HEK293 (cell line): ENCODE results near the gene CWC25.
A peak's percentile ranks its signal among the peaks of the same experiment; 100 is the strongest.

Source experiments
- PRDM1 ChIP-seq: fragments of 450-650 bp; formaldehyde crosslinking; IDR thresholded peaks from 2 replicates; pipeline ENCODE4; 2016; ENCODE audit warnings: missing biosample characterization, missing genetic modification characterization
- ZFHX2 ChIP-seq: fragments of 450-650 bp; formaldehyde crosslinking; conservative IDR thresholded peaks from 2 replicates; pipeline ENCODE4 v1.5.1; 2016; ENCODE audit warnings: missing biosample characterization, missing genetic modification characterization
- ZNF214 ChIP-seq: fragments of 450-650 bp; formaldehyde crosslinking; IDR thresholded peaks from 2 replicates; pipeline ENCODE4 v1.5.1; 2017; ENCODE audit warnings: missing biosample characterization, mild to moderate bottlenecking, missing genetic modification characterization, borderline replicate concordance
- ZNF341 ChIP-seq: fragments of 450-650 bp; formaldehyde crosslinking; IDR thresholded peaks from 2 replicates; pipeline ENCODE4; 2016; ENCODE audit warnings: low read depth, missing biosample characterization, missing genetic modification characterization
- ZNF394 ChIP-seq: fragments of 450-650 bp; formaldehyde crosslinking; IDR thresholded peaks from 2 replicates; pipeline ENCODE4 v1.5.1; 2016; ENCODE audit warnings: missing biosample characterization, missing genetic modification characterization, mild to moderate bottlenecking, moderate library complexity, borderline replicate concordance
- ZNF530 ChIP-seq: fragments of 450-650 bp; formaldehyde crosslinking; IDR thresholded peaks from 2 replicates; pipeline ENCODE4 v1.5.1; 2016; ENCODE audit warnings: low read depth, missing biosample characterization, missing genetic modification characterization
- ZNF549 ChIP-seq: fragments of 450-650 bp; IDR thresholded peaks from 2 replicates; pipeline ENCODE4 v1.5.1; 2018; ENCODE audit warnings: missing biosample characterization, missing genetic modification characterization, mild to moderate bottlenecking, inconsistent platforms, moderate library complexity
- ZNF560 ChIP-seq: fragments of 450-650 bp; formaldehyde crosslinking; IDR thresholded peaks from 2 replicates; pipeline ENCODE4 v1.5.1; 2017; ENCODE audit warnings: missing biosample characterization, missing genetic modification characterization, borderline replicate concordance
- ZNF654 ChIP-seq: fragments of 450-650 bp; formaldehyde crosslinking; IDR thresholded peaks from 2 replicates; pipeline ENCODE4 v1.5.1; 2016; ENCODE audit warnings: low read depth, missing biosample characterization, missing genetic modification characterization
- ZNF707 ChIP-seq: fragments of 450-650 bp; formaldehyde crosslinking; IDR thresholded peaks from 2 replicates; pipeline ENCODE4 v1.5.1; 2016; ENCODE audit warnings: missing biosample characterization, missing genetic modification characterization
- ZNF76 ChIP-seq: fragments of 450-650 bp; formaldehyde crosslinking; IDR thresholded peaks from 2 replicates; pipeline ENCODE4; 2016; ENCODE audit warnings: low read depth, missing biosample characterization, missing genetic modification characterization, borderline replicate concordance
- ZNF777 ChIP-seq: fragments of 450-650 bp; formaldehyde crosslinking; IDR thresholded peaks from 2 replicates; pipeline ENCODE4 v1.5.1; 2017; ENCODE audit warnings: missing biosample characterization, missing genetic modification characterization, borderline replicate concordance
- ZNF791 ChIP-seq: fragments of 450-650 bp; formaldehyde crosslinking; IDR thresholded peaks from 2 replicates; pipeline ENCODE4 v1.5.1; 2016; ENCODE audit warnings: missing biosample characterization, missing genetic modification characterization
- TF ChIP-seq, protein P1 (sequence below): fragments of 450-650 bp; formaldehyde crosslinking; IDR thresholded peaks from 2 replicates; pipeline ENCODE4 v1.5.1; 2016; ENCODE audit warnings: missing biosample characterization, missing genetic modification characterization, low read depth
- TF ChIP-seq, protein P2 (sequence below): fragments of 450-650 bp; formaldehyde crosslinking; IDR thresholded peaks from 2 replicates; pipeline ENCODE4 v1.5.1; 2016; ENCODE audit warnings: missing biosample characterization, missing genetic modification characterization
- TF ChIP-seq, protein P3 (sequence below): fragments of 450-650 bp; formaldehyde crosslinking; IDR thresholded peaks from 2 replicates; pipeline ENCODE4 v1.5.1; 2016; ENCODE audit warnings: missing biosample characterization, missing genetic modification characterization
- TF ChIP-seq, protein P4 (sequence below): fragments of 450-650 bp; formaldehyde crosslinking; IDR thresholded peaks from 2 replicates; pipeline ENCODE4 v1.5.1; 2017; ENCODE audit warnings: missing biosample characterization, missing genetic modification characterization
- TF ChIP-seq, protein P5 (sequence below): fragments of 450-650 bp; formaldehyde crosslinking; IDR thresholded peaks from 2 replicates; pipeline ENCODE4 v1.5.1; 2016; ENCODE audit warnings: missing biosample characterization, missing genetic modification characterization, borderline replicate concordance
- TF ChIP-seq, protein P6 (sequence below): fragments of 450-650 bp; formaldehyde crosslinking; IDR thresholded peaks from 2 replicates; pipeline ENCODE4 v1.5.1; 2017; ENCODE audit warnings: missing biosample characterization, mild to moderate bottlenecking, missing genetic modification characterization, moderate library complexity
- TF ChIP-seq, protein P7 (sequence below): fragments of 450-650 bp; formaldehyde crosslinking; IDR thresholded peaks from 2 replicates; pipeline ENCODE4 v1.5.1; 2016; ENCODE audit warnings: missing biosample characterization, missing genetic modification characterization, low read depth

CWC25 gene

DNA sequence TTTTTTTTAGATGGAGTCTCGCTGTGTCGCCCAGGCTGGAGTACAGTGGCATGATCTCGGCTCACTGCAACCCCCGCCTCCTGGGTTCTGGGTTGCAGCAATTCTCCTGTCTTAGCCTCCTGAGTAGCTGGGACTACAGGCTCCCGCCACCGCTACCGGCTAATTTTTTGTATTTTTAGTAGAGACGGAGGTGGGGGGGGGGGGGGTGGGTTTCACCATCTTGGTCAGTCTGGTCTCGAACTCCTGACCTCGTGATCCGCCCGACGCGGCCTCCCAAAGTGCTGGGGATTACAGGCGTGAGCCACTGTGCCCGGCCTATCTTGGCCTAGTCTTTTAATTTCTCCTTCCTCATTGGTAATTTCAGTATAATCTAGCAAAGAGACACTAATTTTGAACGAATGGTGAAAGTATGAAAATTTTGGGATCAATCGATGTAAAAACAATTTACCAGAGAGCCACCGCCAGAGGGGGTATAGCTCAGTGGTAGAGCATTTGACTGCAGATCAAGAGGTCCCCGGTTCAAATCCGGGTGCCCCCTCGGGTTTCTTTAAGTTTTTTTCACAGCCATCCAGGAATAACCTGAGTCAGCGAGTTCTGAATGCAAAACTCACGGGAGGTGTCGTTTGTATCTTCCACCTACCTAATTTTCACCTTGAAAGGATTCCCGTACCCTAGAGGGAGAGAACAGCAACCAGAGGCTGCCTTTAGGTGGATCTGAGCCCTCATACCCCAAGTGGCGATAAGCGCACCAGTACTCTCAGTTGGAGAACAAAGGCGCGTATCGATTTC is 42.3 kb upstream of the CWC25 start (continued):
- TF ChIP-seq, protein P1, sequence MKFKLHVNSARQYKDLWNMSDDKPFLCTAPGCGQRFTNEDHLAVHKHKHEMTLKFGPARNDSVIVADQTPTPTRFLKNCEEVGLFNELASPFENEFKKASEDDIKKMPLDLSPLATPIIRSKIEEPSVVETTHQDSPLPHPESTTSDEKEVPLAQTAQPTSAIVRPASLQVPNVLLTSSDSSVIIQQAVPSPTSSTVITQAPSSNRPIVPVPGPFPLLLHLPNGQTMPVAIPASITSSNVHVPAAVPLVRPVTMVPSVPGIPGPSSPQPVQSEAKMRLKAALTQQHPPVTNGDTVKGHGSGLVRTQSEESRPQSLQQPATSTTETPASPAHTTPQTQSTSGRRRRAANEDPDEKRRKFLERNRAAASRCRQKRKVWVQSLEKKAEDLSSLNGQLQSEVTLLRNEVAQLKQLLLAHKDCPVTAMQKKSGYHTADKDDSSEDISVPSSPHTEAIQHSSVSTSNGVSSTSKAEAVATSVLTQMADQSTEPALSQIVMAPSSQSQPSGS (tag by site-specific recombination), result no peak
- TF ChIP-seq, protein P2, sequence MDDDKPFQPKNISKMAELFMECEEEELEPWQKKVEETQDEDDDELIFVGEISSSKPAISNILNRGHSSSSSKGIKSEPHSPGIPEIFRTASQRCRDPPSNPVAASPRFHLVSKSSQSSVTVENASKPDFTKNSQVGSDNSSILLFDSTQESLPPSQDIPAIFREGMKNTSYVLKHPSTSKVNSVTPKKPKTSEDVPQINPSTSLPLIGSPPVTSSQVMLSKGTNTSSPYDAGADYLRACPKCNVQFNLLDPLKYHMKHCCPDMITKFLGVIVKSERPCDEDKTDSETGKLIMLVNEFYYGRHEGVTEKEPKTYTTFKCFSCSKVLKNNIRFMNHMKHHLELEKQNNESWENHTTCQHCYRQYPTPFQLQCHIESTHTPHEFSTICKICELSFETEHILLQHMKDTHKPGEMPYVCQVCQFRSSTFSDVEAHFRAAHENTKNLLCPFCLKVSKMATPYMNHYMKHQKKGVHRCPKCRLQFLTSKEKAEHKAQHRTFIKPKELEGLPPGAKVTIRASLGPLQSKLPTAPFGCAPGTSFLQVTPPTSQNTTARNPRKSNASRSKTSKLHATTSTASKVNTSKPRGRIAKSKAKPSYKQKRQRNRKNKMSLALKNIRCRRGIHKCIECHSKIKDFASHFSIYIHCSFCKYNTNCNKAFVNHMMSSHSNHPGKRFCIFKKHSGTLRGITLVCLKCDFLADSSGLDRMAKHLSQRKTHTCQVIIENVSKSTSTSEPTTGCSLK (tag by site-specific recombination), result no peak
- TF ChIP-seq, protein P3, sequence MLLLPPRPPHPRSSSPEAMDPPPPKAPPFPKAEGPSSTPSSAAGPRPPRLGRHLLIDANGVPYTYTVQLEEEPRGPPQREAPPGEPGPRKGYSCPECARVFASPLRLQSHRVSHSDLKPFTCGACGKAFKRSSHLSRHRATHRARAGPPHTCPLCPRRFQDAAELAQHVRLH (tag by site-specific recombination), result peak; percentile 94; the same call in 1 of the 2 replicates
- TF ChIP-seq ZNF560 (no peak), PRDM1 (tag by site-specific recombination) (peak; percentile 66), ZNF654 (tag by site-specific recombination) (no peak; the same call in 1 of the 2 replicates), ZNF777 (tag by site-specific recombination) (no peak), ZNF76 (peak; percentile 38; the same call in 1 of the 2 replicates), ZNF791 (tag by site-specific recombination) (no peak), ZNF707 (tag by site-specific recombination) (no peak), ZNF549 (tag by site-specific recombination) (no peak), ZNF341 (tag by site-specific recombination) (no peak), ZNF394 (peak; percentile 68), ZNF530 (tag by site-specific recombination) (no peak), ZNF214 (tag by site-specific recombination) (no peak), ZFHX2 (tag by site-specific recombination) (no peak)
- TF ChIP-seq, protein P4, sequence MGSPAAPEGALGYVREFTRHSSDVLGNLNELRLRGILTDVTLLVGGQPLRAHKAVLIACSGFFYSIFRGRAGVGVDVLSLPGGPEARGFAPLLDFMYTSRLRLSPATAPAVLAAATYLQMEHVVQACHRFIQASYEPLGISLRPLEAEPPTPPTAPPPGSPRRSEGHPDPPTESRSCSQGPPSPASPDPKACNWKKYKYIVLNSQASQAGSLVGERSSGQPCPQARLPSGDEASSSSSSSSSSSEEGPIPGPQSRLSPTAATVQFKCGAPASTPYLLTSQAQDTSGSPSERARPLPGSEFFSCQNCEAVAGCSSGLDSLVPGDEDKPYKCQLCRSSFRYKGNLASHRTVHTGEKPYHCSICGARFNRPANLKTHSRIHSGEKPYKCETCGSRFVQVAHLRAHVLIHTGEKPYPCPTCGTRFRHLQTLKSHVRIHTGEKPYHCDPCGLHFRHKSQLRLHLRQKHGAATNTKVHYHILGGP (tag by site-specific recombination), result no peak
- TF ChIP-seq, protein P5, sequence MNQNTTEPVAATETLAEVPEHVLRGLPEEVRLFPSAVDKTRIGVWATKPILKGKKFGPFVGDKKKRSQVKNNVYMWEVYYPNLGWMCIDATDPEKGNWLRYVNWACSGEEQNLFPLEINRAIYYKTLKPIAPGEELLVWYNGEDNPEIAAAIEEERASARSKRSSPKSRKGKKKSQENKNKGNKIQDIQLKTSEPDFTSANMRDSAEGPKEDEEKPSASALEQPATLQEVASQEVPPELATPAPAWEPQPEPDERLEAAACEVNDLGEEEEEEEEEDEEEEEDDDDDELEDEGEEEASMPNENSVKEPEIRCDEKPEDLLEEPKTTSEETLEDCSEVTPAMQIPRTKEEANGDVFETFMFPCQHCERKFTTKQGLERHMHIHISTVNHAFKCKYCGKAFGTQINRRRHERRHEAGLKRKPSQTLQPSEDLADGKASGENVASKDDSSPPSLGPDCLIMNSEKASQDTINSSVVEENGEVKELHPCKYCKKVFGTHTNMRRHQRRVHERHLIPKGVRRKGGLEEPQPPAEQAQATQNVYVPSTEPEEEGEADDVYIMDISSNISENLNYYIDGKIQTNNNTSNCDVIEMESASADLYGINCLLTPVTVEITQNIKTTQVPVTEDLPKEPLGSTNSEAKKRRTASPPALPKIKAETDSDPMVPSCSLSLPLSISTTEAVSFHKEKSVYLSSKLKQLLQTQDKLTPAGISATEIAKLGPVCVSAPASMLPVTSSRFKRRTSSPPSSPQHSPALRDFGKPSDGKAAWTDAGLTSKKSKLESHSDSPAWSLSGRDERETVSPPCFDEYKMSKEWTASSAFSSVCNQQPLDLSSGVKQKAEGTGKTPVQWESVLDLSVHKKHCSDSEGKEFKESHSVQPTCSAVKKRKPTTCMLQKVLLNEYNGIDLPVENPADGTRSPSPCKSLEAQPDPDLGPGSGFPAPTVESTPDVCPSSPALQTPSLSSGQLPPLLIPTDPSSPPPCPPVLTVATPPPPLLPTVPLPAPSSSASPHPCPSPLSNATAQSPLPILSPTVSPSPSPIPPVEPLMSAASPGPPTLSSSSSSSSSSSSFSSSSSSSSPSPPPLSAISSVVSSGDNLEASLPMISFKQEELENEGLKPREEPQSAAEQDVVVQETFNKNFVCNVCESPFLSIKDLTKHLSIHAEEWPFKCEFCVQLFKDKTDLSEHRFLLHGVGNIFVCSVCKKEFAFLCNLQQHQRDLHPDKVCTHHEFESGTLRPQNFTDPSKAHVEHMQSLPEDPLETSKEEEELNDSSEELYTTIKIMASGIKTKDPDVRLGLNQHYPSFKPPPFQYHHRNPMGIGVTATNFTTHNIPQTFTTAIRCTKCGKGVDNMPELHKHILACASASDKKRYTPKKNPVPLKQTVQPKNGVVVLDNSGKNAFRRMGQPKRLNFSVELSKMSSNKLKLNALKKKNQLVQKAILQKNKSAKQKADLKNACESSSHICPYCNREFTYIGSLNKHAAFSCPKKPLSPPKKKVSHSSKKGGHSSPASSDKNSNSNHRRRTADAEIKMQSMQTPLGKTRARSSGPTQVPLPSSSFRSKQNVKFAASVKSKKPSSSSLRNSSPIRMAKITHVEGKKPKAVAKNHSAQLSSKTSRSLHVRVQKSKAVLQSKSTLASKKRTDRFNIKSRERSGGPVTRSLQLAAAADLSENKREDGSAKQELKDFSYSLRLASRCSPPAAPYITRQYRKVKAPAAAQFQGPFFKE (tag by site-specific recombination), result no peak
- TF ChIP-seq, protein P6, sequence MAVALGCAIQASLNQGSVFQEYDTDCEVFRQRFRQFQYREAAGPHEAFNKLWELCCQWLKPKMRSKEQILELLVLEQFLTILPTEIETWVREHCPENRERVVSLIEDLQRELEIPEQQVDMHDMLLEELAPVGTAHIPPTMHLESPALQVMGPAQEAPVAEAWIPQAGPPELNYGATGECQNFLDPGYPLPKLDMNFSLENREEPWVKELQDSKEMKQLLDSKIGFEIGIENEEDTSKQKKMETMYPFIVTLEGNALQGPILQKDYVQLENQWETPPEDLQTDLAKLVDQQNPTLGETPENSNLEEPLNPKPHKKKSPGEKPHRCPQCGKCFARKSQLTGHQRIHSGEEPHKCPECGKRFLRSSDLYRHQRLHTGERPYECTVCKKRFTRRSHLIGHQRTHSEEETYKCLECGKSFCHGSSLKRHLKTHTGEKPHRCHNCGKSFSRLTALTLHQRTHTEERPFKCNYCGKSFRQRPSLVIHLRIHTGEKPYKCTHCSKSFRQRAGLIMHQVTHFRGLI (tag by site-specific recombination), result peak; percentile 43; the same call in 1 of the 2 replicates
- TF ChIP-seq, protein P7, sequence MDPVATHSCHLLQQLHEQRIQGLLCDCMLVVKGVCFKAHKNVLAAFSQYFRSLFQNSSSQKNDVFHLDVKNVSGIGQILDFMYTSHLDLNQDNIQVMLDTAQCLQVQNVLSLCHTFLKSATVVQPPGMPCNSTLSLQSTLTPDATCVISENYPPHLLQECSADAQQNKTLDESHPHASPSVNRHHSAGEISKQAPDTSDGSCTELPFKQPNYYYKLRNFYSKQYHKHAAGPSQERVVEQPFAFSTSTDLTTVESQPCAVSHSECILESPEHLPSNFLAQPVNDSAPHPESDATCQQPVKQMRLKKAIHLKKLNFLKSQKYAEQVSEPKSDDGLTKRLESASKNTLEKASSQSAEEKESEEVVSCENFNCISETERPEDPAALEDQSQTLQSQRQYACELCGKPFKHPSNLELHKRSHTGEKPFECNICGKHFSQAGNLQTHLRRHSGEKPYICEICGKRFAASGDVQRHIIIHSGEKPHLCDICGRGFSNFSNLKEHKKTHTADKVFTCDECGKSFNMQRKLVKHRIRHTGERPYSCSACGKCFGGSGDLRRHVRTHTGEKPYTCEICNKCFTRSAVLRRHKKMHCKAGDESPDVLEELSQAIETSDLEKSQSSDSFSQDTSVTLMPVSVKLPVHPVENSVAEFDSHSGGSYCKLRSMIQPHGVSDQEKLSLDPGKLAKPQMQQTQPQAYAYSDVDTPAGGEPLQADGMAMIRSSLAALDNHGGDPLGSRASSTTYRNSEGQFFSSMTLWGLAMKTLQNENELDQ, result no peak
